Gastroesophageal sphincter (tissue), 4 donors: Measurements from ENCODE around the gene IL17A. TPM values are rescaled to one million over a fixed set of nuclear protein-coding genes. Genes with fewer than 3 reads are reported as not detected.
A peak's percentile ranks its signal among the peaks of the same experiment; 100 is the strongest.

ENCODE experiments used
- ATAC-seq: fragments of 150-250 bp; one replicate; pipeline ENCODE4 v1.9.1; 2016; ENCODE audit warnings: mild to moderate bottlenecking, moderate library complexity
- H3K27ac ChIP-seq, 4 donors: fragments of 200-600 bp; sonication (generic) in 3 of 4; 1 replicate in 3 of 4; 2 replicates in 1 of 4; pipeline ENCODE4 v1.5.1; 2016 to 2019
- H3K27me3 ChIP-seq: fragments of 200-600 bp; sonication (generic); one replicate; pipeline ENCODE4 v1.5.1; 2019
- H3K36me3 ChIP-seq, 2 donors: fragments of 200-600 bp; sonication (generic); one replicate each; pipeline ENCODE4 v1.5.1; 2019; ENCODE audit warnings: control low read depth in 1 of 2
- H3K4me1 ChIP-seq, 3 donors: fragments of 200-600 bp; sonication (generic); 1 replicate in 2 of 3; 2 replicates in 1 of 3; pipeline ENCODE4 v1.5.1; 2016 to 2019; ENCODE audit warnings: control low read depth in 2 of 3
- H3K4me3 ChIP-seq, 2 donors: fragments of 200-600 bp; sonication (generic); one replicate each; pipeline ENCODE4 v1.5.1; 2019; ENCODE audit warnings: mild to moderate bottlenecking in 1 of 2, moderate library complexity in 1 of 2
- H3K9me3 ChIP-seq, 3 donors: fragments of 200-600 bp; sonication (generic); one replicate each; pipeline ENCODE4 v1.5.1; 2017 to 2019; ENCODE audit warnings: control low read depth in 2 of 3
- CTCF ChIP-seq, 4 experiments: fragments of 200-600 bp in 2 of 4; fragments of 450-650 bp in 2 of 4; sonication (generic) in 1 of 4; IDR thresholded peaks; one replicate each; pipeline ENCODE4 v1.5.1; 2017 to 2019; ENCODE audit warnings: antibody characterized with exemption in 4 of 4, mild to moderate bottlenecking in 2 of 4, moderate library complexity in 2 of 4
- EP300 ChIP-seq: sonication (generic); formaldehyde crosslinking; IDR thresholded peaks from one replicate; pipeline ENCODE4 v1.6.1; 2017; ENCODE audit warnings: antibody characterized with exemption, mild to moderate bottlenecking
- POLR2A ChIP-seq, 2 donors: fragments of 450-650 bp; IDR thresholded peaks; one replicate each; pipeline ENCODE4 v1.6.1; 2017; ENCODE audit warnings: antibody characterized with exemption in 2 of 2, mild to moderate bottlenecking in 2 of 2, moderate library complexity in 1 of 2
- POLR2AphosphoS5 ChIP-seq: sonication (generic); formaldehyde crosslinking; IDR thresholded peaks from one replicate; pipeline ENCODE4 v1.6.1; 2017; ENCODE audit warnings: antibody characterized with exemption
- WGBS, 2 donors: methylation state at CpG; one replicate each; pipeline ENCODE4 v1.1.5; 2018; ENCODE audit warnings: low coverage in 1 of 2; 5-methylcytosine and 5-hydroxymethylcytosine counted together
- total RNA-seq, 4 donors: library from RNA; depleted of rRNA; stranded (reverse); fragments of >200 nt; gene quantifications; one replicate each; pipeline ENCODE4 v1.1.0, GENCODE V29; 2016

Gene IL17A
- not detected for total RNA-seq

GRCh38 chr6:52186075-52186474 is at the start of gene IL17A:
Gene IL17A (plus strand): TSS chr6:52186375. CDS start chr6:52186432, 57 bp downstream.
- H3K9me3 ChIP-seq: no peaks in the 10 kb centered on the region
- no peak for ATAC-seq
- WGBS, 2 donors: 88 to 95% methylated on average over 4 to 6 of the region's 7 CpGs
- H3K4me1 ChIP-seq: no peaks in the 10 kb centered on the region
- TF ChIP-seq CTCF (IDR thresholded peaks at IDR 0.05) (no peak), POLR2AphosphoS5 (no peak), EP300 (no peak), POLR2A (IDR thresholded peaks at IDR 0.05) (no peak)
- no peaks in the 10 kb centered on the region for H3K27me3 ChIP-seq
- no peak within 1 kb of the TSS for H3K27ac ChIP-seq
- H3K4me3 ChIP-seq: no peak within 1 kb of the TSS
- no peaks in the 10 kb centered on the region for H3K36me3 ChIP-seq

- 81 to 84% methylated on average over 5 to 8 of the region's 12 CpGs for WGBS, 2 donors
- no peak overlapping the region for H3K4me3 ChIP-seq
- no peaks in the 10 kb centered on the region for H3K36me3 ChIP-seq
- no peak overlapping the region for H3K27ac ChIP-seq
- H3K4me1 ChIP-seq: peaks cover 3 to 17% (median 9%) of the 10 kb centered on the region in 3 donors
- no peaks in the 10 kb centered on the region for H3K9me3 ChIP-seq
- no peak for ATAC-seq
- H3K27me3 ChIP-seq: no peaks in the 10 kb centered on the region
- no peak for TF ChIP-seq POLR2A (IDR thresholded peaks at IDR 0.05)
- no peak for TF ChIP-seq CTCF (IDR thresholded peaks at IDR 0.05)
- no peak for TF ChIP-seq POLR2AphosphoS5
- TF ChIP-seq EP300: no peak
Observed at GRCh38 chr6:52136934-52137467, 49.2 kb upstream of the IL17A start.

GRCh38 chr6:52138284-52138683 is 47.9 kb upstream of the IL17A start:
- H3K4me1 ChIP-seq: peaks cover 3 to 17% (median 9%) of the 10 kb centered on the region in 3 donors
- no peak for ATAC-seq

GRCh38 chr6:52139985-52140680 is 46.0 kb upstream of the IL17A start:
- TF ChIP-seq EP300 (no peak), CTCF (IDR thresholded peaks at IDR 0.05) (no peak), POLR2AphosphoS5 (no peak), POLR2A (IDR thresholded peaks at IDR 0.05) (no peak)
- 4 to 8% methylated on average over 3 of the region's 3 CpGs for WGBS, 2 donors
- Histone ChIP-seq H3K27me3 (no peaks in the 10 kb centered on the region), H3K4me1 (peaks cover 3 to 17% (median 9%) of the 10 kb centered on the region in 3 donors), H3K4me3 (no peak overlapping the region), H3K27ac (peak overlapping the region in 2 of 4 donors; percentile 7 to 48), H3K9me3 (no peaks in the 10 kb centered on the region), H3K36me3 (no peaks in the 10 kb centered on the region)
- ATAC-seq: no peak

More at GRCh38 chr6:52138284-52138683, 47.9 kb upstream of the IL17A start:
- TF ChIP-seq POLR2A (IDR thresholded peaks at IDR 0.05): no peak
- Histone ChIP-seq H3K9me3 (no peaks in the 10 kb centered on the region), H3K27ac (no peak overlapping the region), H3K4me3 (no peak overlapping the region), H3K36me3 (no peaks in the 10 kb centered on the region), H3K27me3 (no peaks in the 10 kb centered on the region)
- 77 to 88% methylated on average over 3 to 4 of the region's 4 CpGs for WGBS, 2 donors

- Histone ChIP-seq H3K4me1 (peaks cover 3 to 17% (median 9%) of the 10 kb centered on the region in 3 donors), H3K4me3 (no peak overlapping the region), H3K27me3 (no peaks in the 10 kb centered on the region), H3K36me3 (no peaks in the 10 kb centered on the region), H3K9me3 (no peaks in the 10 kb centered on the region), H3K27ac (no peak overlapping the region)
- no peak for TF ChIP-seq POLR2A (IDR thresholded peaks at IDR 0.05)
- TF ChIP-seq EP300: no peak
- WGBS, 2 donors: 73% methylated on average over 1 of the region's 1 CpG; no CpG with 5 or more reads in 1 of the 2 donors
- ATAC-seq: no peak
Observed at GRCh38 chr6:52141596-52141995, 44.6 kb upstream of the IL17A start.

GRCh38 chr6:52142556-52142955 is 43.6 kb upstream of the IL17A start:
- H3K27me3 ChIP-seq: no peaks in the 10 kb centered on the region
- WGBS, 2 donors: 40 to 70% methylated on average over 1 of the region's 1 CpG
- H3K27ac ChIP-seq: no peak overlapping the region
- no peak for TF ChIP-seq EP300
- no peak for TF ChIP-seq CTCF (IDR thresholded peaks at IDR 0.05)
- TF ChIP-seq POLR2AphosphoS5: no peak
- H3K4me1 ChIP-seq: peaks cover 3 to 17% (median 9%) of the 10 kb centered on the region in 3 donors
- H3K9me3 ChIP-seq: no peaks in the 10 kb centered on the region
- ATAC-seq: no peak
- H3K4me3 ChIP-seq: no peak overlapping the region
- no peaks in the 10 kb centered on the region for H3K36me3 ChIP-seq
